ENCODE results near the gene MBP.

Gene MBP

DNA sequence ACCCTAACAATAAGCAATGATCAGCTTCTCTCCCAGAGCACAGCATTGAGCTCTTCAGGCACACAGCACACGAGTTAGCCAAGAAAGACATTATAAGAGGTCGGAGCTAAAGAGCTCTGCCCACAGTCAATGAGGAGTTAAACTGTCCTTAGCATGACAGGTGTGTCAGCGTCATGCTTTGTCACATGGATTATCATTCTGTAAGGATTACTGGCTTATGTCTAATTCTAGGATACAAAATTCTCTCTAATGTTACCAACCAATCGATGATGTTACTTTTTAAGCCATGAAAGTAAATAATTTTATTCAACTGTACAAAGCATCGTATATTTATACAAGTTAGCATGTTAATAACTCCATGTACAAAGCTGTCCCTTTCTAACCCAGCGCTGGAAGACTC lies 201.4 kb downstream of the MBP start:
- DNase-seq = no peak

Data from NCI-H1092 treated with DMSO at 0.1 percent for 48 hours (cell line).